ENCODE measurements around the gene BHLHE23.

- no peak for TF ChIP-seq POLR2A (IDR thresholded peaks at IDR 0.05)
- TF ChIP-seq, protein P1, sequence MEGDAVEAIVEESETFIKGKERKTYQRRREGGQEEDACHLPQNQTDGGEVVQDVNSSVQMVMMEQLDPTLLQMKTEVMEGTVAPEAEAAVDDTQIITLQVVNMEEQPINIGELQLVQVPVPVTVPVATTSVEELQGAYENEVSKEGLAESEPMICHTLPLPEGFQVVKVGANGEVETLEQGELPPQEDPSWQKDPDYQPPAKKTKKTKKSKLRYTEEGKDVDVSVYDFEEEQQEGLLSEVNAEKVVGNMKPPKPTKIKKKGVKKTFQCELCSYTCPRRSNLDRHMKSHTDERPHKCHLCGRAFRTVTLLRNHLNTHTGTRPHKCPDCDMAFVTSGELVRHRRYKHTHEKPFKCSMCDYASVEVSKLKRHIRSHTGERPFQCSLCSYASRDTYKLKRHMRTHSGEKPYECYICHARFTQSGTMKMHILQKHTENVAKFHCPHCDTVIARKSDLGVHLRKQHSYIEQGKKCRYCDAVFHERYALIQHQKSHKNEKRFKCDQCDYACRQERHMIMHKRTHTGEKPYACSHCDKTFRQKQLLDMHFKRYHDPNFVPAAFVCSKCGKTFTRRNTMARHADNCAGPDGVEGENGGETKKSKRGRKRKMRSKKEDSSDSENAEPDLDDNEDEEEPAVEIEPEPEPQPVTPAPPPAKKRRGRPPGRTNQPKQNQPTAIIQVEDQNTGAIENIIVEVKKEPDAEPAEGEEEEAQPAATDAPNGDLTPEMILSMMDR (IDR thresholded peaks at IDR 0.05): no peak
Measured at GRCh38 chr20:62969939-62970306, 36.8 kb downstream of the BHLHE23 start.
